Choroid plexus epithelial cell (primary cell): ENCODE results near the gene HRAS.

Experiments
- DNase-seq: peaks from one replicate; pipeline ENCODE4 v3.0.0-alpha.2; 2010; ENCODE audit warnings: low read depth
- H3K4me3 ChIP-seq: 2 replicates; pipeline ENCODE4 v1.5.1; 2011; ENCODE audit warnings: low read depth, mild to moderate bottlenecking, control low read depth, low read length, moderate library complexity
- CTCF ChIP-seq: conservative IDR thresholded peaks from 2 replicates; pipeline ENCODE4 v1.5.1; 2011; ENCODE audit warnings: low read depth, mild to moderate bottlenecking, control low read depth, inconsistent platforms, low read length, moderate library complexity

The HRAS gene

GRCh38 chr11:565921-566509 is 30.6 kb upstream of the HRAS start:
- no peak overlapping the region for H3K4me3 ChIP-seq
- TF ChIP-seq CTCF: no peak
- DNase-seq: no peak

GRCh38 chr11:563812-564578 is 28.6 kb upstream of the HRAS start:
- no peak overlapping the region for H3K4me3 ChIP-seq
- no peak for DNase-seq

GRCh38 chr11:563066-563811 is 27.9 kb upstream of the HRAS start:
- TF ChIP-seq CTCF: no peak
- DNase-seq: no peak
- H3K4me3 ChIP-seq: no peak overlapping the region

More at GRCh38 chr11:563812-564578, 28.6 kb upstream of the HRAS start:
- no peak for TF ChIP-seq CTCF

GRCh38 chr11:562046-562645 is 26.8 kb upstream of the HRAS start:
- TF ChIP-seq CTCF: no peak
- no peak for DNase-seq
- H3K4me3 ChIP-seq: no peak overlapping the region

GRCh38 chr11:561148-562003 is 26.0 kb upstream of the HRAS start:
- TF ChIP-seq CTCF: no peak
- no peak for DNase-seq
- H3K4me3 ChIP-seq: peak overlapping the region; percentile 70
